GM21529 (cell line): ENCODE results near the gene D2HGDH.
A peak's percentile ranks its signal among the peaks of the same experiment; 100 is the strongest.
"Not testable (repeated sequence)": the region's sequence is repeated elsewhere in the genome, so short reads cannot be mapped to it uniquely, and the experiment has no call there.

ENCODE experiments used
- ATAC-seq: cut with Tn5 transposase; IDR thresholded peaks from one replicate; pipeline ENCODE4 v1.9.1; 2021; ENCODE audit not compliant: unreplicated experiment

Gene D2HGDH

DNA sequence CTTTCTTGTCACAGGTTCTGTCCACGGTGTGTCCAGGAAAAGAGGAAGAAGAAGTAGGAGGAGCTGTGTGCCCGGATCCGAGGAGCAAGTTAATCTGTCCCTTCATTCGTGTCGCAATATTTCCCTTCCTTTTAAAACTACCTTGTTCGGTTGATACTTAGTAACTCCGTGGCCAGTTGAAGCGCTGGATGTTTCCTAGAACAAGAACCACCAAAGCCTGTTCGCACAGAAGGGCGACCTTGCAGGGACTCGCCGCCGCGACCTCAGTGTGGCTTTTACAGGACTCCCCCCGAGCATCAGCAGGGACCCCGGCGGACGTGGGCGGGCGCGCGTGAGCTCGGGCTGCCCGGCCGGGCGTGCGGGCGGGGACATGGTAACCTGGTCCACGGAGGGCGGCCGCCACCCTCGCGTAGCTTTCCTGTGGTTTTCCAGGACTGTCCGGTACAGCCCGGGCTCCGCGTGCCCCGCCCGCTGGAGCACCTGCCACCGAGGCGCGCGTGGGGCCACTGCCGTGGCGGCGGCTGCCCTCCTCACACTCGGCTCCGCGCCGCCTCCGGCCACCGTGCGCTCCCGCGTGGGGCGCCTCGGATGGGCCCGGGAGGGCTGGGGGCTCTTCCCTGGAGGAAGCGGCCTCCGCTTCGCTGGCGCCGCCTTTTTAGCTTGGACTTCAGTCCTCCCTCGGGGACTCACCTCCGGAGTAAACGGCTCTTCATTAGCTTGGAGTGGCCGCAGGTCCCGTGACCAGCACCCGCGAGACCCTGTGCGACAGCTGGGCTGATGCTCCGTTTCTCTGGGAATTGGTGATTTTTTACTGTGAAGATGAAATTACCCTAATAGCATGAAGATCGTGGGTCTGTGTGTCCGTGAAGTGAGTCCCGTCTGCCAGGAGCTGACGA, 9.2 kb upstream of the D2HGDH start:
- no peak for ATAC-seq

DNA sequence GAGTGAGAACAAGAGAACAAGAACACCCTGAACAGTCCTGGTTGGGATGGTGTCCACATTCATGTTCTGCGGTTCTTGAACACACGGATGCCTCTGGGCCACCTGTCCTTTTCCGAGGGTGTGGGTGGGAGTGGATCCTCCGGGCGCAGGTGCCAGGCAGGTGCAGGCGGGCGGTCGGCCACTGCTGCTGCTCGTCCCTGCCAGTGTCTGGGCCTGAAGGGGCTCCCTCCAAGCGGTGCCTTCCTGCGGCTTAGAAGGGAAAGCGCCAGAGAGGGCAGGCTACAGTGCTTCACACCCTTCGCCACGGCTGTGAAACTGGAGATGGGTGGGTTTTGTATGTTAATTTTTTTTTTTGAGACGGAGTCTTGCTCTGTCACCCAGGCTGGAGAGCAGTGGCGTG, 8.0 kb upstream of the D2HGDH start:
- ATAC-seq = no peak

DNA sequence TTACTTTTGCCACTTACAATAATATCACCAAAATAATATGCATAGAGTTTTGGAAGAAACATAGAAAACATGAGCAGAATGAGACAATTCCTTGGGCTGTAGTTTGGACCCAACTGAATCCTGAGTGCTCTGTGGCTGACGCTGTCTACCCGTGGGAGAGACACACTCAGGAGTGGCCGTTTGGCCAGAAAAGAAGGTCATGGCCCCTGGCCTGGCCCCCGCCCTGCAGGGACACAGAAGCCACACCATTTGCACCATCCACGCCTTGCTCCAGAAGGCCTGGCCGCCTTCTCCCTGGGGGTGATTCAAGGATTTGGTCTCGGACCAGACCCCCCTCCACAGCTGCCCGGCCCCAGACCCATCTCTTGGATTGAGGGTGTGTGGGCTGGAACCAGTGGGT, 6.4 kb upstream of the D2HGDH start:
- no peak for ATAC-seq

DNA sequence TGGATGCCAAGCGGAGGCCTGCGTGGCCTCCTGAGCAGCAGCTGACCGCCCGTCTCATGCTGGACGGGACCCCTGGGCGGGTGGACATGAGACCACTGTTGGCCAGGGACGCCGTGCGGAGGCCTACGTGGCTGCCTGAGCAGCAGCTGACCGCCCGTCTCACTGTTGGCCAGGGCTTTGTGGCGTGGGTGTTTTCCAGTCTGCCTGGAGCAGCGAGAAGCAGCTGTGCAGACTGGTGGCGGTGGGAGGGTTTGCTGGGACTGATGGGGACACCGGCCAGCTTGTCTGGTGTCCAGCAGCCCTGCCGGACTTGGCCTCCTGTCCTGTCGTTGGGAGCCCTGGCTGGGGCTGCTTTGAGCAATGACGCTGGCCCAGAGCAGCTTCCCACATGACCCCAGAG, 5.8 kb upstream of the D2HGDH start:
- no peak for ATAC-seq

DNA sequence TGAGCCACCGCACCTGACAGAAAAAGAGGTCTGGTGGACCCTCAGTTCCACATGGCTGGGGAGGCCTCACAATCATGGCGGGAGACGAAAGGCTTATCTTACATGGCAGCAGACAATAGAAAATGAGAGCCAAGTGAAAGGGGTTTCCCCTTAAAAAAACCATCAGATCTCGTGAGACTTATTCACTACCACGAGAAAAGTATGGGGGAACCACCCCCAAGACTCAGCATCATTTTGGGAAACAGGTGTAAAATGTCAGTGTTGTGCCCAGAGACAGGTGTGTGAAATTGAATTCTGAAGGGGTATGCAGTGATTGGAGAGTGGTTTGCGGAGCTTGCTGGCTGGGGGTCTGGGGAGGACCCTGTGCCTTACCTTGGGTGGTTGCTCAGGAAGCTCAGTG, 4.6 kb upstream of the D2HGDH start:
- no peak for ATAC-seq

DNA sequence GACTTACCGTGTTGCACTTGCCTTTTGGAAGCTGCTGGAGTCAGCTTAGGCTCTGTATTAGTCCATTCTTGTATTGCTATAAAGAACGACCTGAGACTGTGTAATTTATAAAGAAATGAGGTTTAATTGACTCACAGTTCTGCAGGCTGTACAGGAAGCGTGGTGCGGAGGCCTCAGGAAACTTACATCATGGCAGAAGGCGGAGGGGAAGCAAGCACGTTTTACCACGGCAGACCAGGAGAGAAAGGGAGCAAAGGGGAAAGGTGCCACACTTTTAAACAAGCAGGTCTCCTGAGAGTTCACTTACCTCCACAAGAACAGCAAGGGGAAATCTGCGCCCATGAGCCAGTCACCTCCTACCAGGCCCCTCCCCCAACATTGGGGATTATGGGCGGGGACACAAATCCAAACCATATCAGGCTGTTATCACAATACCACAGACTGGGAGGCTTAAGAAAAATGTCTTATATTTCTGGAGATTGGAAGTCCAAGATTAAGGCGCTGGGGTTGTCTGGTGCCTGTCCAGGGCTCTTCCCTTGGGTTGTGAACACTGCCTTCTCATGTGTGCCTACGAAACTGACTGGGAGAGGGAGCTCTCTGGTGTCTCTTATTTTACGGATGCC, 3.6 kb upstream of the D2HGDH start:
- no peak for ATAC-seq

DNA sequence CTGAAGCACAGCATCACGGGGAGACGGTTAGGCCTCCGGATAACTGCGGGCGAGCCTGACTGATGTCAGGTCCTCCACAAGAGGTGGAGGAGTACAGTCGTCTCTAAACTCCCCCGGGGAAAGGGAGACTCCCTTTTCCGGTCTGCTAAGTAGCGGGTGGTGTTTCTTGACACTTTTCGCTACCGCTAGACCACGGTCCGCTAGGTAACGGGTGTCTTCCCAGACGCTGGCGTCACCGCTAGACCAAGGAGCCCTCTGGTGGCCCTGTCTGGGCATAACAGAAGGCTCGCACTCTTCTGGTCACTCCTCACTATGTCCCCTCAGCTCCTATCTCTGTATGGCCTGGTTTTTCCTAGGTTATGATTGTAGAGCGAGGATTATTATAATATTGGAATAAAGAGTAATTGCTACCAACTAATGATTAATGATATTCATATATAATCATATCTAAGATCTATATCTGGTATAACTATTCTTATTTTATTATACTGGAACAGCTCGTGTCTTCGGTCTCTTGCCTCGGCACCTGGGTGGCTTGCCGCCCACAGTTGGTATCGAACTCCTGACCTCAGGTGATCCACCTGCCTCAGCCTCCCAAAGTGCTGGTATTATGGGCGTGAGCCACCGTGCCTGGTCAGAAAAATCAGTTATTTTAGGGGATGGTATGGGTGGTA, 1.8 kb upstream of the D2HGDH start:
- ATAC-seq = not testable (repeated sequence)

DNA sequence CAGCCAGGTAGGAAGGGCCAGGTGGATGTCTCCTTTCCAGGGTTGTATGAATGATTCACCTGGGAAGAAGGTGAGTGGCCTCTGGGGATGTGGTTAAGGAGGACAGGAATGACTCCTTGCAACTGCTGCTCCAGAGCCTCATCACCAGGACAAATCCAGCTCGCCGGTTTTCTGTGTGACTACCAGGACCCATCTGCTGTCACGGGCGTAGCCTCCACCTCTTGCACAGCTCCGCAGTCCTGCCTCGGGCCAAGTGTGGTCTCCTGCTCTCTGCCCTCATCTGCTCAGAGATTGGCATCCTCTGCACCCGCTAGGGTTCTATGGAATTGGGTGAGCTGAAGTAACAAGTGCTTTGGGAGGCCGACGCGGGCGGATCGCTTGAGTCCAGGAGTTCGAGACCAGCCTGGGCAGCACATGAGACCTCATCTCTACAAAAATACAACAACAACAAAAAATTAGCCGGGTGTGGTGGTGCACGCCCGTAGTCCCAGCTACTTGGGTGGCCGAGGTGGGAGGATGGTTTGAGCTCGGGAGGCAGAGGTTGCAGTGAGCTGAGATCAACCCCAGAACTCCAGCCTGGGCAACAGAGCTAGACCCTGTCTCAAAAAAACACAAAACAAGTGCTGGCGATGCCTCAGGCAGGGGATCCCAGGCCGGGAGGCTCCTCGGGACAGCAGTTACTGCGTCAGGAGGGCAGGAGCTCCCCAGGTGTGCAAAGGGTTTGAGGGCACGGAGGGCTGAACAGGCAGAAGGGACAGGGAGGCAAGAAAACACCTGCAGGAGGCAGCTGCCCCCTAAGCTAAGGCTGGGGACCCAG, 831 bp upstream of the D2HGDH start:
- no peak for ATAC-seq

DNA sequence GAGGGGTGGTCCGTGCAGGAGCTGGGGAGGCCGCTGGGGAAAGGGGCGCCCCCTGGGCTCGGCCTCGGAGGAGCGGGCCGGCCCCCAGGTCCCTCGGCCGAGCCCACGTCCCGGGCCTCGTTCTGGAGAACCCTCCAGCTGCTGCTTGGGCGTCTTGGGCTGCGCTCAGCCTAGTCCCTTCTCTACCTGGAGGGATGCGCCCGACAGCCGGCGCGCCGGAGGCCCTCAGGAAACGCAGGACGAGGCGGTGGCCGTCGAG, 293 bp upstream of the D2HGDH start:
- ATAC-seq = peak; percentile 33

DNA sequence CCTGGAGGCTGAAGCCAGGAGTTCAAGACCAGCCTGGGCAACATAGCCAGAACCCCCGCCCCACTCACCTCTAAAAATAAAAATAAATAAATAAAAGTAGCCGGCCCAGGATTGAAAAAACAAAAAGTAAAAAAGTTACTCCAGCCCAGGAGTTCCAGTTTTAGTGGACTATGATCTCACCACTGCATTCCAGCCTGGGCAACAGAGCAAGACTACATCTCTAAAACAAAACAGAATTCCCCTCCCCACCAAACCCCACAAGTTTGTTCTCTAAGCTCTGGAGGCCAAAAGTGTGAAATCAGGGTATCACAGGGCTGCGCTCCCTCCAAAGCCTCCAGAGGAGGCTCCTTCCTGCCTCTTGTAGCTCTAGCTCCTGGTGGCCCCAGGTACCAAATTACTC, 1.7 kb downstream of the D2HGDH start:
- no peak for ATAC-seq

DNA sequence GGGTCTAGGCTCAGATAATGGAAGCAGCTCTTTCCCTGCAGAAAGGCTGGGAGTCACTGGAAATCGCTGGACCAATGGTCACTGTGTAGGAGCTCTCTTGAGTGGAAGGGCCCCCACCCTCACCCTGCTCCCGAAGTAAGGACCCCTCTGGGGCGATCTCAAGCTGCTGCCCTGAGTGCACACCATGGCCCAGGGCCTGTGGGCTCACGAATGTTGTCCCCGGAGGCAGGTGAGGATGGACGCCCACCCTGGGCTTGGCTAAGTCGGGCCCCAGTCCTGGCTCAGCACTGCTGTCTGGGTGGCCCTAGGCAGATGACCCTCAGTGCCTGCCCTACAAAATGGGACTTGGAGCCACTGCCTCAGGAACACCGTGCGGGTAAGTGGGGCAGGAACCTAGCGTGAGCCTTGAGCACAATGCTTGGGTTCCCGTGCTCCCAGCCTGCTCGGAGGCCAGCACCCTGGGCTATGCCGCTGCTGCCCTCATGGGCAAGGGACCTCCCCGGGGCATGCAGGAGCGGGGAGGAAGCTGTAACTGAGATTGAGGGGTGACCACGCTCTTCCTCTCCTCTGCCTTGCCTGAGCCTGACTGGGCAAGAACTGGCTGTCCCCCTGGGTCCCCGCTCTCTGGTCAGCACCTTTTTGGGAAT, 3.7 kb downstream of the D2HGDH start:
- ATAC-seq = no peak

DNA sequence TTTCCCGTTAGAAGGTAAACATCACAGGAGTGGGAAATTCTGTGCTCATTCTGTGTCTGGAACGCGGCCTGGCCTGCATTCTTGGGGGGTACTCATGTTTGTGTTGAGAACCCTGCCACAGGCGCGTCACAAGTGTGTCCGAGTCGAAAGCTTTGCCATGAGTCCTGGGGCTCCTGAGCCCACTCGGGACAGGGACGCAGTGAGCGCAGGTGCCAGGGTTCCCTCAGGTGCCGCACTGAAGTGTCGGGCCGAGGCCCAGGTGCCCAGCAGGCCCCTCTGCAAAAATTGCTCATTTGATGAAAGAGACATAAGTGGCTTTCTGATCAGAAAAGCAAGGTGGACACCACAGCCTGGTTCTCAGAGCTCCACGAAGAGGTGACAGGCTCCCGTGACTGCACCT, 4.7 kb downstream of the D2HGDH start:
- ATAC-seq = no peak

DNA sequence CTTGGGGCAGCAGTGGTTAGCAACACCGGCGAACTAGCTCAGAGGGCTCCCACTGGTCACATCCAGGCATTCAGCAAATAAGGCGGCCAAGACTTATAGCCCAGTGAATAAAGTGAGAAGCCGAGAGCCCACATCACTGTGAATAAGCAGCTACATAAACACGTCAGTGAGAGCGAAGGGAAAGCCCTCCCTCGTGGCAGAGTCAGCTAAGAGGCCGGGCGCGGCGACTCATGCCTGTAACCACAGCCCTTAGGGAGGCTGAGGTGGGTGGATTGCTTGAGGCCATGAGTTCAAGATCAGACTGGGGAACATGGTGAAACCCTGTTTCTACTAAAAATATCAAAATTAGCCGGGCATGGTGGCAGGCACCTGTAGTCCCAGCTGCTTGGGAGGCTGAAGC, 5.2 kb downstream of the D2HGDH start:
- ATAC-seq = no peak

DNA sequence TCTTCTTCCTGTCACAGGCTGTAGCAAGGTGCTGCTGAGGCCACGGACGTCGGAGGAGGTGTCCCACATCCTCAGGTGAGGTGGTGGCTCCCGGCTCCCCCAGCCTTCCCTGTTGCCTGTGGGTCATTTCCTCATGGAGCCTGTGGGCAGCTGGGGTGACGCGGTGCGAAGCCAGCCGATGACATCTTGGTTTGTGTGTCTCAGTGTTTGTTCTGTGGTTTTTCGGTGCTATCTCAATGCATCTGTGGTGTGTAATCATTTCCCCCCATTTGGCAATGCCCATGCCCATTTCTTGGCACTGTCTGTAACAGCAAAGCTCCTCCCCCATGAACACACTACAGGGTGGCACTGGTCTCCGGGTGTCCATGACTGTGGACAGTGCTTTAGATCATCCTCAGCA, 6.6 kb downstream of the D2HGDH start:
- no peak for ATAC-seq

DNA sequence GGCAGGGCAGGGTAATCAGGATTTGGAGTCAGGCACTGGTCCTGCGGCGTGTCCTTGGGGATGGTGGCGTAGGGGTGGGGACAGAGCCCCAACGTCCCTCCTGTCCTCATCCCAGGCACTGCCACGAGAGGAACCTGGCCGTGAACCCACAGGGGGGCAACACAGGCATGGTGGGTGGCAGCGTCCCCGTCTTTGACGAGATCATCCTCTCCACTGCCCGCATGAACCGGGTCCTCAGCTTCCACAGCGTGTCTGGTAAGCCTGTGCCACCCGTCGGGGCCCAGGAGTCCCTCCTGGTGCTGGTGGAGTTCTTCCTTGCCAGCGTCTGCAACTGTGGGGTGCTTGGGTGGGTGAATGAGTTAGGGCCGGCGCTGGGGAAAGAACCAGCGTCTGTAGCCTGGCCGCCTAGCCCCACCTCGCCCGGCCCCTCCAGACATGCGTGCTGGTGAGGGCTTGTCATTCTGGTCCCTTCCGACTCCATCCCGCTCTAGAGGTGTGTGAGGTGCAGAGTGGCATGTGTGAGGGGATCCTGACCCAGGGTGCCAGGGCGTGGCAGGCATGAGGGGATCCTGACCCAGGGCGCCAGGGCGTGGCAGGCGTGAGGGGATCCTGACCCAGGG, 8.0 kb downstream of the D2HGDH start:
- no peak for ATAC-seq

DNA sequence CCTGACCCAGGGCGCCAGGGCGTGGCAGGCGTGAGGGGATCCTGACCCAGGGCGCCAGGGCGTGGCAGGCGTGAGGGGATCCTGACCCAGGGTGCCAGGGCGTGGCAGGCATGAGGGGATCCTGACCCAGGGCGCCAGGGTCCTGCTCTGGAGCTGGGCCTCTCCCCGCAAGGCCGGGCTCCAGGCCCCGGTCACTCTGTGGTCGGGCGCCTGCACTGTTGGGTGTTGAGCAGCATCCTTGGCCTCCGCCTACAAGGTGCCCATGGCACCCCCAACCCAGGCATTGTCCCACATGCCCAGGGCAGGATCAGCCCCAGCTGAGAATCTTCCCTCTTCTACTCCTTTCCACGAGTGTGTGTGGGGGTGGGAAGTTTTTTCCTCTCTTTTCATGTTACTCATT, 8.6 kb downstream of the D2HGDH start:
- not testable (repeated sequence) for ATAC-seq

DNA sequence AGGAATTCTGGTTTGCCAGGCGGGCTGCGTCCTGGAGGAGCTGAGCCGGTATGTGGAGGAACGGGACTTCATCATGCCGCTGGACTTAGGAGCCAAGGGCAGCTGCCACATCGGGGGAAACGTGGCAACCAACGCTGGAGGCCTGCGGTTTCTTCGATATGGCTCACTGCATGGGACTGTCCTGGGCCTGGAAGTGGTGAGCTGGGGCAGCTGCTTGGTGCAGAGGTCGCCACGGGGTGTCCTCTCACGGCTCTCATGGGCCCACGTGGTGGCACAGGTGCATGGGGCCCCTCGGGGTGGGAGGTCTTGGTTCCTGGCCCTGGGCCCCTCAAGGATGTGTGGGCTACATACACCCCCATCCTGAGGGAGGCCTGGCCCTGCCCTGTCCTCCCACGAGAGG, 9.2 kb downstream of the D2HGDH start:
- no peak for ATAC-seq

DNA sequence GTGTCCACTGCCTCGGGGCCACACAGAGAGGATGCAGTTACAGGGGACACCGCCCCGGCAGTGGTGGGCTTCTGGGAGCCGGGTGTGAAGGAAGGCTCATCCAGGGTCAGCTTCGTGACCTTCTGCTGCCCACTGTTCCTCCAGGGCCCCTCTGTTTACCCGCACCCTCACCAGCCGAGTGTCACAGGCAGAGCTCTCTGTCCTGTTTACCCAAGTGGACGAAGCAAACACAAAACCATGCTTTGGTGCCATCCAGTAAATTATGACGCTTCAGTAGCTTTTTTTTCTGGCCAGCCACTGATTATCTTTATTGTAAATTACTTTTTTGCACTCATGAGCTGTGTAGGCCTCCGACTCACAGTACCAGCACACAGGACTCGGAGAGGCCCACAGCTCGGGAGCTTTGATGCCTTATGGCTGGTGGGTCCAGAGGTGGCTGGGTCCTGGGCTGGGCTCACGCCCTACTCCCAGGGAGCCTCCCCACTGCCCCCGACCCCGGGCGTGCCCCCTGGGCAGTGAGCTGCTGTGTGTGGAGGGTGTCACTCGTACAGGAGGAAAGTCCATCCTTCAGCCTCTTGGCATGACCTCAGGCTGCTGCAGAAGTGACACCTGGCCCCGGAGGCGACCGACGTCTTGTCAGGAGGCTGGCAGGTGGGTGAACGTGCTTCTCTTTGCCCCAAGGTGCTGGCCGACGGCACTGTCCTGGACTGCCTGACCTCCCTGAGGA, 9.8 kb downstream of the D2HGDH start:
- ATAC-seq = no peak

DNA sequence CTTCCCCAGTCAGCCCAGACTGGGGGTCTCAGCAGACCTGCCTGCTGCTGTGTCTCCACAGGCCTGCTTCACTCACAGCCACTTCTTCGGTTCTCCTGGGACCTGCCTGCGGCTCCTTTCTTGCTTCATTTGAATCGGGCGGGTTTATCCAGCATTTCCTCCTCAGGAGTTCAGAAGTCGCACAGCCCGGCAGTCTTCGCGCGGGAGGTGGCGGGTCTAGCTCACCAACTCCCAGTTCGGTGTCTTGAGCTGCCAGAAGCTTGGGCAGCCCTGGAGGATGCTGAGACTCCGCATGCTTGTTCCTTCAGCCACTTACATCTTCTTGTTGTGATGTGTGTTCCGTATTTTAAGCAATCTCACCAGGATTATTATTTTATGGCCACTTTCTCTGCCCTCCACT, 10.8 kb downstream of the D2HGDH start:
- ATAC-seq = no peak

DNA sequence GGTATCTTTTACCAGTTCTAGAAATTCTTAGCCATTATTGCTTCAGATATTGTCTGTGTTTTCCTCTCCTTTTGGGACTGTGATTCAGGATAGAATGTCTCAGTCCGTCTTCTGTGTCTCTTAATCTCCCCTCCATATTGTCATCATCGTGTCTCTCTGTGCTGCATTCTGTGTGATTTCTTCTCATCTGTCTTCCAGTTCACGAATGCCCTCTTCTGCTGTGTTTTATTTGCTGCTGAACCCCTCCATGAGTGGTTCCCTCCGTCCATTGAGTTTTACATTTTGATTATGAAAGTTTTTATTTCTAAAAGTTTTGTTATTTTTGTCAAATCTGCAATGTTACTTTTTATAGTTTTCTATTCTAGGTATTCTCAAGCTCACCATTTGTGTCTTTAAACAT, 11.7 kb downstream of the D2HGDH start:
- no peak for ATAC-seq
